ENCODE measurements around the gene CNOT1.

Gene CNOT1

DNA sequence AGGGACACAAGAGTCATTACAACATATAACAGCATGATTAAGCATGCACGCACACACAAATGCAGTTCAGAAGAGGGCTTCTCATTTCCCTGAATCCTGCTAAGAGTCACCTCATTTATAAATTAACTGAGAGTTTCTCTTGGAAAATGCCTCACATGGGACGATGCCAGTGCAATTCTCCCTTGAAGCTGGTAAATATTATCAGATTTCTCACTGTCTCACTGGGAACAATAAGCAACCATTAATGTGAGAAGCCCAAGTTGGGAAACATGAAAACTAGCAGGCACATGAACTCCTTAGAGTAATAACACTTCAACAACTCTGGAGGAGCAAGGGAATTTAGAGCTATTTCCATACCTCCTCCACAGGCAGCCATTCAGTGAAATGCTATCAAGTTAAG is 87.9 kb downstream of the CNOT1 start:
- no peak for ATAC-seq
- TF ChIP-seq, protein P1, sequence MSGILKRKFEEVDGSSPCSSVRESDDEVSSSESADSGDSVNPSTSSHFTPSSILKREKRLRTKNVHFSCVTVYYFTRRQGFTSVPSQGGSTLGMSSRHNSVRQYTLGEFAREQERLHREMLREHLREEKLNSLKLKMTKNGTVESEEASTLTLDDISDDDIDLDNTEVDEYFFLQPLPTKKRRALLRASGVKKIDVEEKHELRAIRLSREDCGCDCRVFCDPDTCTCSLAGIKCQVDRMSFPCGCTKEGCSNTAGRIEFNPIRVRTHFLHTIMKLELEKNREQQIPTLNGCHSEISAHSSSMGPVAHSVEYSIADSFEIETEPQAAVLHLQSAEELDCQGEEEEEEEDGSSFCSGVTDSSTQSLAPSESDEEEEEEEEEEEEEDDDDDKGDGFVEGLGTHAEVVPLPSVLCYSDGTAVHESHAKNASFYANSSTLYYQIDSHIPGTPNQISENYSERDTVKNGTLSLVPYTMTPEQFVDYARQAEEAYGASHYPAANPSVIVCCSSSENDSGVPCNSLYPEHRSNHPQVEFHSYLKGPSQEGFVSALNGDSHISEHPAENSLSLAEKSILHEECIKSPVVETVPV (CRISPR knock-in tag; IDR thresholded peaks at IDR 0.05), result no peak
- TF ChIP-seq OSR1 (CRISPR knock-in tag; IDR thresholded peaks at IDR 0.05), result no peak
- no peak for TF ChIP-seq SNAI2 (CRISPR knock-in tag; IDR thresholded peaks at IDR 0.05)
- TF ChIP-seq BACH2 (CRISPR knock-in tag; IDR thresholded peaks at IDR 0.05; ENCODE audit: borderline replicate concordance), result no peak
- TF ChIP-seq, protein P2, sequence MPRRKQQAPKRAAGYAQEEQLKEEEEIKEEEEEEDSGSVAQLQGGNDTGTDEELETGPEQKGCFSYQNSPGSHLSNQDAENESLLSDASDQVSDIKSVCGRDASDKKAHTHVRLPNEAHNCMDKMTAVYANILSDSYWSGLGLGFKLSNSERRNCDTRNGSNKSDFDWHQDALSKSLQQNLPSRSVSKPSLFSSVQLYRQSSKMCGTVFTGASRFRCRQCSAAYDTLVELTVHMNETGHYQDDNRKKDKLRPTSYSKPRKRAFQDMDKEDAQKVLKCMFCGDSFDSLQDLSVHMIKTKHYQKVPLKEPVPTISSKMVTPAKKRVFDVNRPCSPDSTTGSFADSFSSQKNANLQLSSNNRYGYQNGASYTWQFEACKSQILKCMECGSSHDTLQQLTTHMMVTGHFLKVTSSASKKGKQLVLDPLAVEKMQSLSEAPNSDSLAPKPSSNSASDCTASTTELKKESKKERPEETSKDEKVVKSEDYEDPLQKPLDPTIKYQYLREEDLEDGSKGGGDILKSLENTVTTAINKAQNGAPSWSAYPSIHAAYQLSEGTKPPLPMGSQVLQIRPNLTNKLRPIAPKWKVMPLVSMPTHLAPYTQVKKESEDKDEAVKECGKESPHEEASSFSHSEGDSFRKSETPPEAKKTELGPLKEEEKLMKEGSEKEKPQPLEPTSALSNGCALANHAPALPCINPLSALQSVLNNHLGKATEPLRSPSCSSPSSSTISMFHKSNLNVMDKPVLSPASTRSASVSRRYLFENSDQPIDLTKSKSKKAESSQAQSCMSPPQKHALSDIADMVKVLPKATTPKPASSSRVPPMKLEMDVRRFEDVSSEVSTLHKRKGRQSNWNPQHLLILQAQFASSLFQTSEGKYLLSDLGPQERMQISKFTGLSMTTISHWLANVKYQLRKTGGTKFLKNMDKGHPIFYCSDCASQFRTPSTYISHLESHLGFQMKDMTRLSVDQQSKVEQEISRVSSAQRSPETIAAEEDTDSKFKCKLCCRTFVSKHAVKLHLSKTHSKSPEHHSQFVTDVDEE (CRISPR knock-in tag; IDR thresholded peaks at IDR 0.05), result no peak
- TF ChIP-seq ZNF70 (CRISPR knock-in tag; IDR thresholded peaks at IDR 0.05), result no peak
- no peak for TF ChIP-seq ESRRG (CRISPR knock-in tag; IDR thresholded peaks at IDR 0.05)
- TF ChIP-seq CSDC2 (CRISPR knock-in tag; IDR thresholded peaks at IDR 0.05), result no peak
- no peak for TF ChIP-seq PPARA (CRISPR knock-in tag; IDR thresholded peaks at IDR 0.05; ENCODE audit: borderline replicate concordance)

DNA sequence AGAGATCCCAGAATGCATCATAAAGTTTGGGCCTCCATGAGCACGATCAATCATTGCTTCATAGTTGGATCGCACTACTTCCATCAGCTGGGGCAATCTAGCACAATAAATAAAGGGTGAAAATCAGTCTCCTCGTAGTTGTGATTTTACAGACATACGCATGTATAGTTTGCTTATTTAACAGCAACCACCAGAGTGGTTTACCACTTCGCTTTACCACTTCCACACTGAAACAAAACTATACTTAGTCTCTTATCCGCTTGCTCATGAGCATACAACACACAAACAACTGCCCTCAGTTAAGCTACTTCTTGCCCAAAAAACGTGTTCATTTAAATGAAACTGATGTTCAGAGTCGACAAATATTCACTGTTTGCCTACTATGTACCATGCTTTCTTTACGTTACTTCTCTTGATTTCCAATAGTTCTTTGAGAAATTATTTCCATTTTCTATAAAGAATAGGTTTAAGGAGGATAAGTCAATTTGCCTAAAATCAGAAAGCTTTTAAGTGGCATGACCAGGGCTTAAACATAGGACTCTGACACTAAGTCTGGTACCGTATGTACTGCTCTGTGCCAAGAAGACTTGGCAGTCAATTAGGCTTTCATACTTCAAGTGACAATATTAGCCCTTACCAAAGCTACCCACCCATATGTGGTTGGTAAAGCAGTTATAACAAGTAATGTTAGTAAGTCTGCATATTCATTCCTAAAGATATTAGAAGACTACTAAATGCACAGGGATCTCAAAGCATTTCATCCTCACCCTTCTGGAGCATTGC is 92.3 kb downstream of the CNOT1 start:
- no peak for ATAC-seq
- TF ChIP-seq CSDC2 (CRISPR knock-in tag; IDR thresholded peaks at IDR 0.05) (no peak), ZFP30 (CRISPR knock-in tag; IDR thresholded peaks at IDR 0.05) (no peak), ZC3H10 (CRISPR knock-in tag; IDR thresholded peaks at IDR 0.05) (no peak), SNAI2 (CRISPR knock-in tag; IDR thresholded peaks at IDR 0.05) (no peak)

DNA sequence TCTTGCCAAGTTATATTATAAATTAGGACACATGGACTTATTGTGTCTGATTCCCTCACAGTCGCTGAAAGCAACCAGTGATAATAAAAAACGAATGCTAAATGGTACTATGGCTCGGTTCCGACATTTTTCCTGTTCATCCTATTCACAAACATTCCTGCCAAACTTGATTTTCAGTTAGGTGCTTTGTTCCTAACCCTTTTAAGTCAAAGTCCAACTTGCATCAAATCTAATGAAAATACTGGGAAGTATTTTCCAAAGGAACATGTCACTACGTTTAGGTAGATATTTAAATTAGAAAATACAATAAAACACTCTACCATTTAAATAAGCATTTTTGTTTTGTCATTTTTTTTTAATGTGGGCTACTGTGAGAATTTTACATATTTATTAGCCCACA is 93.3 kb downstream of the CNOT1 start:
- no peak for ATAC-seq
- TF ChIP-seq, protein P3, sequence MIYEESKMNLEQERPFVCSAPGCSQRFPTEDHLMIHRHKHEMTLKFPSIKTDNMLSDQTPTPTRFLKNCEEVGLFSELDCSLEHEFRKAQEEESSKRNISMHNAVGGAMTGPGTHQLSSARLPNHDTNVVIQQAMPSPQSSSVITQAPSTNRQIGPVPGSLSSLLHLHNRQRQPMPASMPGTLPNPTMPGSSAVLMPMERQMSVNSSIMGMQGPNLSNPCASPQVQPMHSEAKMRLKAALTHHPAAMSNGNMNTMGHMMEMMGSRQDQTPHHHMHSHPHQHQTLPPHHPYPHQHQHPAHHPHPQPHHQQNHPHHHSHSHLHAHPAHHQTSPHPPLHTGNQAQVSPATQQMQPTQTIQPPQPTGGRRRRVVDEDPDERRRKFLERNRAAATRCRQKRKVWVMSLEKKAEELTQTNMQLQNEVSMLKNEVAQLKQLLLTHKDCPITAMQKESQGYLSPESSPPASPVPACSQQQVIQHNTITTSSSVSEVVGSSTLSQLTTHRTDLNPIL (CRISPR knock-in tag; IDR thresholded peaks at IDR 0.05; ENCODE audit: low read depth), result no peak
- TF ChIP-seq OSR1 (CRISPR knock-in tag; IDR thresholded peaks at IDR 0.05) (no peak), SNAI2 (CRISPR knock-in tag; IDR thresholded peaks at IDR 0.05) (no peak), ZNF70 (CRISPR knock-in tag; IDR thresholded peaks at IDR 0.05) (no peak), GLIS3 (CRISPR knock-in tag; IDR thresholded peaks at IDR 0.05) (no peak)

DNA sequence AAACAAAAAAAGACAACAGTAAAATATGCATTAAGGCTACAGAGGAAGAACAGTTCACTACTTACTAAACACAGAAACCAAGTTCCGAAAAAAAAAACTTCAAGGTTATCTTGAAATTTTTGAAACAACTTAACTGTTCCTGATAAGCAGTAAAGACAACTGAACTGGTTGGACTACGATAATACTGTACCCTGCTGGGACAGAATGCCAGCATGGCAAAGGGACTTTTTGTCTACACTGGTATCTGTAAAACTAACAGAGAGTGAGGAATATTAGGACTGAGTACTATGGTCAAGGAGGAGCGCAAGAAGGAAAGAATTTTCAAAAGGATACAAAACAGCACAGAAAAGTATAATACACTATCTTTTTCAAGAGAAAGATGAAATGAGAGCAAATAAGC is 94.5 kb downstream of the CNOT1 start:
- no peak for ATAC-seq
- TF ChIP-seq ZFP3 (CRISPR knock-in tag; IDR thresholded peaks at IDR 0.05) (no peak), CSDC2 (CRISPR knock-in tag; IDR thresholded peaks at IDR 0.05) (no peak), BACH2 (CRISPR knock-in tag; IDR thresholded peaks at IDR 0.05; ENCODE audit: borderline replicate concordance) (no peak), PPARA (CRISPR knock-in tag; IDR thresholded peaks at IDR 0.05; ENCODE audit: borderline replicate concordance) (no peak), RARB (CRISPR knock-in tag; IDR thresholded peaks at IDR 0.05) (no peak), OSR1 (CRISPR knock-in tag; IDR thresholded peaks at IDR 0.05) (no peak)
- TF ChIP-seq, protein P1 (CRISPR knock-in tag; IDR thresholded peaks at IDR 0.05), result no peak
- TF ChIP-seq, protein P3 (CRISPR knock-in tag; IDR thresholded peaks at IDR 0.05; ENCODE audit: low read depth), result no peak
